Urinary bladder (tissue), 4 donors: ENCODE results near the gene FASTKD1. TPM values are rescaled to one million over a fixed set of nuclear protein-coding genes. Genes with fewer than 3 reads are reported as not detected.
"Not testable (repeated sequence)": the region's sequence is repeated elsewhere in the genome, so short reads cannot be mapped to it uniquely, and the experiment has no call there.

Source experiments
- DNase-seq: peaks from one replicate; pipeline ENCODE4 v3.0.0-alpha.2; 2015; ENCODE audit errors: extremely low spot score
- H3K27ac ChIP-seq: one replicate; pipeline ENCODE4 v1.5.1; 2013; ENCODE audit warnings: low read depth, mild to moderate bottlenecking, moderate library complexity
- H3K36me3 ChIP-seq: one replicate; pipeline ENCODE4 v1.6.1; 2013; ENCODE audit warnings: mild to moderate bottlenecking, moderate library complexity; ENCODE audit not compliant: insufficient read depth
- H3K4me1 ChIP-seq: one replicate; pipeline ENCODE4 v1.6.1; 2013; ENCODE audit warnings: mild to moderate bottlenecking, moderate library complexity; ENCODE audit not compliant: insufficient read depth
- H3K4me3 ChIP-seq: one replicate; pipeline ENCODE4 v1.5.1; 2013; ENCODE audit warnings: low read depth, low read length
- WGBS: extraction: QIAGEN DNeasy Blood & Tissue Kit; methylation state at CpG from one replicate; pipeline ENCODE4 v1.1.7; 2013; 5-methylcytosine and 5-hydroxymethylcytosine counted together
- polyA plus RNA-seq: library from polyadenylated mRNA; stranded (reverse); fragments of 200-250 nt; gene quantifications from one replicate; pipeline ENCODE4 v1.2.3, GENCODE V29; 2013
- total RNA-seq: library from RNA; depleted of rRNA; stranded (reverse); fragments of >200 nt; gene quantifications from one replicate; pipeline ENCODE4 v1.2.3, GENCODE V29; 2014
- donor health status: healthy with polysubstance abuse.
- donor health status: healthy.

FASTKD1 gene
- total RNA-seq (46.1 TPM), polyA plus RNA-seq (10.7 TPM)

- peak within 1 kb of the TSS; percentile 58 for H3K4me3 ChIP-seq
- under 1% methylated on average over 33 of the region's 33 CpGs for WGBS
- H3K36me3 ChIP-seq: no peaks in the 10 kb centered on the region
- DNase-seq: peak; percentile 87
- no peak within 1 kb of the TSS for H3K27ac ChIP-seq
- no peaks in the 10 kb centered on the region for H3K4me1 ChIP-seq
Observed at GRCh38 chr2:169573160-169573973, at the start of gene FASTKD1. Gene FASTKD1, minus strand, starts transcription at chr2:169573865. Its CDS starts 1,836 bp downstream, at chr2:169572029.

DNA sequence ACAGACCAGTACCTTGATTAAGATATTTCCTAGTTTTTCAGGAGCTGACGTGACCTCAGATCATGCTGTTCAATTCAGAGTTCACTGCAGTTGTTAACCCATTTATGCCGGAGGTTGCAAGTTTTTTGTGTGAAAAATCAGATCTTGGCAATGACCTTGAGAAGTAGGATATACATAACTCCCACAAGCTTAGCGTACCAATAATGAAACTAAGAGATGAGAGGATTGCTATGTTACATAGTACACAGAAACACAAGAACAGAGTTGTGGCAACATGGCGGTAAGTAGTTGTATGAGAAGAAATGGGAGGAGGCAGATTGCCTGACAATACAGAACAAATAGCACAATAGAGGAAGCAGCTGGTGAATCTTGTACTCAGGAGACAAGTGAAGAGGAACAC is 49.6 kb upstream of the FASTKD1 start:
- Histone ChIP-seq H3K4me1 (no peaks in the 10 kb centered on the region), H3K4me3 (no peak overlapping the region), H3K27ac (no peak overlapping the region), H3K36me3 (no peaks in the 10 kb centered on the region)
- no peak for DNase-seq
- WGBS: 84% methylated on average over 4 of the region's 4 CpGs

GRCh38 chr2:169620509-169620908 is 46.8 kb upstream of the FASTKD1 start:
- DNase-seq: no peak
- H3K36me3 ChIP-seq: no peaks in the 10 kb centered on the region
- H3K4me3 ChIP-seq: no peak overlapping the region
- 83% methylated on average over 1 of the region's 1 CpG for WGBS
- H3K4me1 ChIP-seq: no peaks in the 10 kb centered on the region
- no peak overlapping the region for H3K27ac ChIP-seq

DNA sequence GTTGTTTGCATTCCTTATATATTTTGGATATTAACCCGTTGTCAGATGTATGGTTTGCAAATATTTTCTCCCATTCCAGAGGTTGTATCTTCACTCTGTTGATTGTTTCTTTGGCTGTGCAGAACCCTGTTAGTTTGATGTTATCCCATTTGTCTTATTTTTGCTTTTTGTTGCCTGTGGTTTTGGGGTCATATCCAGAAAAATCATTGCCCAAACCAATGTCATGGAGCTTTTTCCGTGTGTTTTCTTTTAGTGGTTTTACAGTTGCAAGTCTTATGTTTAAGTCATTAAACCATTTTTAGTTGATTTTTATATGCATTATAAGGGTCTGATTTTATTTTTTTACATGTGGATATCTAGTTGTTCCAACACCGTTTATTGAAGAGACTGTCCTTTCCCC is 46.3 kb upstream of the FASTKD1 start:
- Histone ChIP-seq H3K4me3 (no peak overlapping the region), H3K27ac (no peak overlapping the region), H3K36me3 (peaks cover 2% of the 10 kb centered on the region), H3K4me1 (no peaks in the 10 kb centered on the region)
- no peak for DNase-seq
- 52% methylated on average over 3 of the region's 3 CpGs for WGBS

DNA sequence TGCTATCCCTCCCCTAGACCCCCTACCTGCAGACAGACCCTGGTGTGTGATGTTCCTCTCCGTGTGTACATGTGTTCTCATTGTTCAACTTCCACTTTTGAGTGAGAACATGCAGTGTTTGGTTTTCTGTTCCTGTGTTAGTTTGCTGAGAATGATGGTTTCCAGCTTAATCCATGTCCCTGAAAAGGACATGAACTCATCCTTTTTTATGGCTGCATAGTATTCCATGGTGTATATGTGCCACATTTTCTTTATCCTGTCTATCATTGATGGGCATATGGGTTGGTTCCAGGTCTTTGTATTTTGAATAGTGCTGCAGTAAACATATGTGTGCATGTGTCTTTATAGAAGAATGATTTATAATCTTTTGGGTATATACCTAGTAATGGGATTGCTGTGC is 42.3 kb upstream of the FASTKD1 start:
- not testable (repeated sequence) for H3K36me3 ChIP-seq, H3K27ac ChIP-seq, H3K4me3 ChIP-seq, DNase-seq, H3K4me1 ChIP-seq
- whole genome bisulfite sequencing: 98% methylated on average over 1 of the region's 1 CpG

DNA sequence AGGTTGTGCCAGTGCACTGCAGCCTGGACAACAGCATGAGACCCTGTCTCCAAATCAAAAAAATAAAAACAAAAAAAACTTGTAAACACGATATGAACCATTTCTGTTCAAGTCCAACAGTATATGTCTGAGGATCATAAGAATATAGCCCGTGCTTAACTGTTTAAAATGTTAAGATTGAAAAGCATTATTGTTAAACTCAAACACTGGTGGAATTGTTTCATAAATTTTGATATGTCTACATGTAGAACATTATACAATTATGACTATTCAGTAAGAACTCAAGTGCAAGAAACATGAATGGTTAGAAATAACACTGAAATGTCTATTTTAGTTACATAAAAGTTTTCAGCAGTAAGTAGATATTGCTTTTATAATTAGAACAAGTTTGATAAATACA is 40.2 kb upstream of the FASTKD1 start:
- no peak overlapping the region for H3K4me3 ChIP-seq
- peaks cover 2% of the 10 kb centered on the region for H3K36me3 ChIP-seq
- no peak for DNase-seq
- 88% methylated on average over 2 of the region's 2 CpGs for WGBS
- H3K4me1 ChIP-seq: no peaks in the 10 kb centered on the region
- no peak overlapping the region for H3K27ac ChIP-seq

GRCh38 chr2:169609264-169609663 is 35.6 kb upstream of the FASTKD1 start:
- DNase-seq: no peak
- H3K4me1 ChIP-seq: no peaks in the 10 kb centered on the region
- H3K36me3 ChIP-seq: no peaks in the 10 kb centered on the region
- no peak overlapping the region for H3K4me3 ChIP-seq
- 87% methylated on average over 2 of the region's 2 CpGs for WGBS
- no peak overlapping the region for H3K27ac ChIP-seq

DNA sequence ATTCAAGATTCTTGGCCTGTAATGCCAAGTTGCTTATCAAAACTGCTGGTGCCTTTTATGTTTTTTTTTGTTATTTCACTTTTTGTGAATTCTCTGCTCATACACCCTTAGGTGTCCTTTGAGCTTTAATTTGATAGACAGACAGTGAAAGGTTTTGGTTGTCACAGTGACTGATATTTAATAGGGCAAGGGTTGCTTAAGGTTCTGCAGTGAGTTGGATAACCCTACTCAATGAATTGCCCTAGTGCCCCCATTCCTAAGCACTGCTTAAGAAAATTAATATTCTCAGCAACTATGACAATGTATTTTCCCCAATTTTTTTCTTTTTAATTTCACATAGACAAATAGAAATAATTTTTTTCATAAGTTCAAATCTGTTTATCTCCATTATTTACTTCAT is 25.9 kb upstream of the FASTKD1 start:
- Histone ChIP-seq H3K27ac (no peak overlapping the region), H3K36me3 (no peaks in the 10 kb centered on the region), H3K4me1 (no peaks in the 10 kb centered on the region), H3K4me3 (no peak overlapping the region)
- no peak for DNase-seq

GRCh38 chr2:169598982-169599381 is 25.3 kb upstream of the FASTKD1 start:
- no peak for DNase-seq

GRCh38 chr2:169596546-169596945 is 22.9 kb upstream of the FASTKD1 start:
- H3K36me3 ChIP-seq, H3K4me3 ChIP-seq, H3K4me1 ChIP-seq, DNase-seq, H3K27ac ChIP-seq: not testable (repeated sequence)
- WGBS: 84% methylated on average over 7 of the region's 7 CpGs

More at GRCh38 chr2:169598982-169599381, 25.3 kb upstream of the FASTKD1 start:
- Histone ChIP-seq H3K27ac (no peak overlapping the region), H3K36me3 (no peaks in the 10 kb centered on the region), H3K4me1 (no peaks in the 10 kb centered on the region), H3K4me3 (no peak overlapping the region)
- WGBS: 95% methylated on average over 2 of the region's 2 CpGs

DNA sequence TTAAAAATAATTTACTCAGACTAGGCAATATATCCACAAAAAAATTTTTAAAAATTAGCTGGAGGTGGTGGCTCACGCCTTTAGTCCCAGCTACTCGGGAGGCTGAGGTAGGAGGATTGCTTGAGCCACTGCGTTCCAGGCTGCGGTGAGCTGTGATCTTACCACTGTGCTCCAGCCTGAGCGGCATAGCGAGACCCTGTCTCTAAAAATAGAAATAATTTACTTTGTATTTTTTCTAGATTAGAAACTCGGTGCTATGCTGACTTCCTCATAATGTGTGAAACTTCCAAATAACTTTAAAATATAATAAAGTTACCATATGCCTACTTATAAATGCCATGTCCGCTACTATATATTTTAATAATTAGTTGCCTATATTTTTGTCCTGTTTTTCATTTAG is 17.1 kb upstream of the FASTKD1 start:
- 85% methylated on average over 8 of the region's 8 CpGs for WGBS
- no peak for DNase-seq
- Histone ChIP-seq H3K27ac (no peak overlapping the region), H3K4me3 (no peak overlapping the region), H3K4me1 (no peaks in the 10 kb centered on the region), H3K36me3 (no peaks in the 10 kb centered on the region)

GRCh38 chr2:169585673-169586072 is 12.0 kb upstream of the FASTKD1 start:
- DNase-seq: no peak
- Histone ChIP-seq H3K4me3 (peak overlapping the region; percentile 64), H3K27ac (no peak overlapping the region), H3K36me3 (no peaks in the 10 kb centered on the region), H3K4me1 (no peaks in the 10 kb centered on the region)
- WGBS: 16% methylated on average over 7 of the region's 7 CpGs

- Histone ChIP-seq H3K4me3 (peak within 1 kb of the TSS; percentile 64), H3K4me1 (no peaks in the 10 kb centered on the region), H3K27ac (peak within 1 kb of the TSS; percentile 98), H3K36me3 (no peaks in the 10 kb centered on the region)
- DNase-seq: peak; percentile 89
- 5% methylated on average over 49 of the region's 49 CpGs for WGBS
Observed at GRCh38 chr2:169584005-169584877, 10.6 kb upstream of the FASTKD1 start, which contains the start of gene PPIG. Gene PPIG, plus strand, starts transcription at chr2:169584351. Its CDS starts 19,691 bp downstream, at chr2:169604042.

GRCh38 chr2:169583518-169583917 is 9.9 kb upstream of the FASTKD1 start:
- H3K27ac ChIP-seq: no peak overlapping the region
- no peak for DNase-seq
- WGBS: 93% methylated on average over 5 of the region's 5 CpGs

More at GRCh38 chr2:169583518-169583917, 9.9 kb upstream of the FASTKD1 start:
- Histone ChIP-seq H3K4me3 (no peak overlapping the region), H3K4me1 (no peaks in the 10 kb centered on the region), H3K36me3 (no peaks in the 10 kb centered on the region)
